GM10266 (cell line): Measurements from ENCODE around the gene CERS4.

Experiments used
- DNase-seq: peaks from one replicate; pipeline ENCODE4 v3.0.0; 2012; ENCODE audit errors: extremely low spot score
- TF ChIP-seq, protein P1 (sequence below): IDR thresholded peaks from 2 replicates; pipeline ENCODE4 v1.5.1; 2012; ENCODE audit warnings: mild to moderate bottlenecking, low read depth; ENCODE audit not compliant: control insufficient read depth, insufficient read depth; ENCODE audit errors: missing control alignments

The CERS4 gene

DNA sequence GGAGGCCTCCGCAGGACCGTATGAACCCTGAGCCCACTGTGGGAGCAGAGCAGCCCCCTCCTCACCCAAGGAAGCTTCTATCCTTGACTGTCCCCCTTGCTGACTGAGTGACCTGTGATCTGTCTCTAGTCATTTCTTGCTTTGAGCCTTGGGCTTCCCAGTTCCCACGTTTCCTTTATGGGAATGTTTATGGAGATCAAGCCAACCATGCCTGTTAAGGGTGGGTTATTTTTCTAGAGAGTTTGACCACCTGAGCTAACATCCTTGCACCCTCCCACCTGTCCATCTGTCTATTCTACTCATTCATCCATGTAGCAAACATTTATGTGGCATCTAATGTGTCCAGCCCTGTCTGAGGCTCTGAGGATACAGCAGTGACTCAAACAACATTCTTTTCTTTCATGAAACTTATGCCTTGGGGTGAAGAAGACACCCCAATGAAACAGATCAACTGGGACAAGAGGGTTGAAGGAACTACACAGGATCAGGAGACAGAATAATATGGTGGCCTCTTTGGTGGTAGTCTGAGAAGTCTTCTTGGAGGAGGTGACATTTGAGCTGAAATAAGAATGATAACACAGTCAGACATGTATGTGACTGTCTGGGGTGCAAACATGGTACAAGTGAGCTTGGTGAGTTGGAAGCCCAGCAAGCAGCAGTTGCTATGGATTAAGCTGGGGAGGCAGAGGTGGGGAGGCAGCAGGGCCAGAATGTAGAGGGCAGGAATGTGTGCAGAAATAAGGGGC lies 30.5 kb downstream of the CERS4 start:
- no peak for DNase-seq
- TF ChIP-seq, protein P1, sequence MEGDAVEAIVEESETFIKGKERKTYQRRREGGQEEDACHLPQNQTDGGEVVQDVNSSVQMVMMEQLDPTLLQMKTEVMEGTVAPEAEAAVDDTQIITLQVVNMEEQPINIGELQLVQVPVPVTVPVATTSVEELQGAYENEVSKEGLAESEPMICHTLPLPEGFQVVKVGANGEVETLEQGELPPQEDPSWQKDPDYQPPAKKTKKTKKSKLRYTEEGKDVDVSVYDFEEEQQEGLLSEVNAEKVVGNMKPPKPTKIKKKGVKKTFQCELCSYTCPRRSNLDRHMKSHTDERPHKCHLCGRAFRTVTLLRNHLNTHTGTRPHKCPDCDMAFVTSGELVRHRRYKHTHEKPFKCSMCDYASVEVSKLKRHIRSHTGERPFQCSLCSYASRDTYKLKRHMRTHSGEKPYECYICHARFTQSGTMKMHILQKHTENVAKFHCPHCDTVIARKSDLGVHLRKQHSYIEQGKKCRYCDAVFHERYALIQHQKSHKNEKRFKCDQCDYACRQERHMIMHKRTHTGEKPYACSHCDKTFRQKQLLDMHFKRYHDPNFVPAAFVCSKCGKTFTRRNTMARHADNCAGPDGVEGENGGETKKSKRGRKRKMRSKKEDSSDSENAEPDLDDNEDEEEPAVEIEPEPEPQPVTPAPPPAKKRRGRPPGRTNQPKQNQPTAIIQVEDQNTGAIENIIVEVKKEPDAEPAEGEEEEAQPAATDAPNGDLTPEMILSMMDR: no peak

DNA sequence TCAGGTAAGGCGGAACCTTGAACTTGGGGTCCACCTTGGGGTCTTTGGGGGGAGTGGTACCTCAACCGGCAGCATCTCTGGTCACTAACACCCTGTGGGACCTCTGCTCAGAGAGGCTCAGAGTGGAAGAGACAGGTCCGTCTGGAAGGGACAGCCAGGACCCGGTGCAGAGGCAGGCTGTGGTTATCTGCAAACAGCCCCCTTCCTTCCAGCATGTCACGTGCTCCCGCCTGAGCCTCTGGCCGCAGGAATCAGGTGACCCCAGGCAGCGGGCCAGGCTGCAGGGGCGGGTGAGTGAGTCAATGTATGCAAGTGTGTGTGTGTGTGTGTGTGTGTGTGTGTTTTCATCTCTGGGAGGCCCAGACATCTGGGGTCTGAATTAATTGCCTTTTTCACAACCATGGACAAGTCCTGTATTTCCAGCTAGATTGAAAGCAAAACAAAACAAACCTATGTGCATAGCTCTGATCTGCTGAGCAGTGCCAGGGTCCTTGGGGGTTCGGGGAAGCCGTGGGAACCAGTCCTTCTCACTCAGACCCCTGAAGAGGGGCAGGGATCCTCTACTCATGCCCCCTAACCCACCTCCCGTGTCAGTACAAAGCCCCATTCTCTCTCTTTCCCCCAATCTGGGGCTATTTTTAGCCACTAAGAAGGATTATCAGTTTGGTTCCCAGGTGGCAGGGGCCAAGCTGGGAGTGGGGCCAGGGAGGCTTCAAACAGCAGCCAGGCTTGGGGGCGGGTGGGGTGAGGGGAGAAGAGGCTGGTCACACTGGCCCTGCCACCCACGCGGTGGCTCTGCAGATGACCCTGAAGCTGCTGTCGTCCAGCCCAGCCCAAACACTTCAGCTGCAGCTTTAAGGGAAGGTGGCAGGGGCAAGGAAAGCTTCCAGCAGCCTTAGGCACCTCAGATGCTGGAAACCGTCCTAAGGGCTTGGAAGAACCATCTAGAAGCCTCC lies 31.4 kb downstream of the CERS4 start:
- TF ChIP-seq, protein P1: no peak
- peak; percentile 88 for DNase-seq

DNA sequence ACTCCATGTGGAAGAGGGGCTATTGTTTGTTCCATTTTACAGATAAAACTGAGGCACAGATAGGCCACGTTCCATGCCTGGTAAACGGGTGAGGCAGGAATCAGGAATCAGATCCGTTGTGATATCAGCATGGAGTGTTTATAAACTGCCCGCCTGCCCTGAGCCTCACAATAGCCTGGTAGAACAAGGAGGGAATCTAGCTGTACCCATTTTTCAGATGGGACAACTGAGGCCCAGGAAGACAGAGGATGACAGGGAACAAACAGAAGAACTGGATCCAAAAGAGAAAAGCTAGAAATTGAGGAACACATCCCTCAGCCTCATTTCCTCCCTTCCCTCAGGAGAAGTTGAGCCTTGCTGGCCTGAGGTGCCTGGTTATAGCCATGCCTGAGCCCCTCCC lies 32.5 kb downstream of the CERS4 start:
- TF ChIP-seq, protein P1: no peak
- DNase-seq: no peak

DNA sequence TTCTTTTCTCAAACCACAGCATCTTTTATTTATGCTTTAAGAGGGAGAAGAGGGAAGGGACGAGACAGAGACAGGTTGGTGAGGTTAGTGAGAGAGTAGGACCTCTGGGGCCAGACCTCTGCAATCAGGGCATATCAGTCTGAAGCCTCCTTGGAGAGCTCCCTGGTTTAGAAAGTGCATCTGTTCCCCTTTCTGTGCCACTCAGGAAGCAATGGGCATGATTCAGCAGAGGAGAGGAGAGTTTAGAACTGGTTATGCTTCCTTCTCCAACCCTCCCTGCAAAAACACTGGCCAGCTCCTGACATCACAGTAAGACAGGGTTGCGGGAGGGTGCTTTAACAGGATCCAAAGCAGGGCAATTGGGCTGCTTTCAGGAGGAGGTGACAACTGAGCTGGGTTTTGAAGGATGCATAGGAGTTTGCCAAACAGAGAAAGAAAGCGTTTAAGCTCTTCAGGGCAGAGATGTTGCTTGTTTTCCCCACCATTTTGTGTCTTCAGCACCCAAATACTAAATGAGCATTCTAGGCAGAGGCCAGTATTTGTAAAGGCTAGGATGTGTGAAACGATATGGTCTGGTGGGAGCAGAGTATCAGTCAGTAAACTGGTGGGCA lies 33.1 kb downstream of the CERS4 start:
- no peak for DNase-seq
- TF ChIP-seq, protein P1: no peak

DNA sequence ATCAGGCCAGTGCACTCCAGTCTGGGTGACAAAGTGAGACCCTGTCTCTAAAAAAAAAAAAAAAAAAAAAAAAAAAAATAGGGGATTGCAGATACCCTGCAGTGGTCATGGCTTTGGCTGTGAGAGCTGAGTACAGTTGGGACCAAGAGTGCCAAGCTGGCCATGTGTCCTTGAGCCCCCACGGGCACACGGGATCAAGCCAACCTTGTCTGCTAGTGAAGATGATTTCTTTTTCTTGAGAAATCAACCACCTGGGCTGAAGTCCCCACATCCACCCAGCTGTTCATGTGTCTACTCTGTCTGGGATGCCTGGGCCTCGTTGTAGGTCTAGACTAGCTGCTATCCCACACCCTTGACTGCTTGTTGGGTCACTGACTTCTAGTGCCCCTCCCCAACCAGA lies 34.0 kb downstream of the CERS4 start:
- TF ChIP-seq, protein P1: no peak
- DNase-seq: no peak

DNA sequence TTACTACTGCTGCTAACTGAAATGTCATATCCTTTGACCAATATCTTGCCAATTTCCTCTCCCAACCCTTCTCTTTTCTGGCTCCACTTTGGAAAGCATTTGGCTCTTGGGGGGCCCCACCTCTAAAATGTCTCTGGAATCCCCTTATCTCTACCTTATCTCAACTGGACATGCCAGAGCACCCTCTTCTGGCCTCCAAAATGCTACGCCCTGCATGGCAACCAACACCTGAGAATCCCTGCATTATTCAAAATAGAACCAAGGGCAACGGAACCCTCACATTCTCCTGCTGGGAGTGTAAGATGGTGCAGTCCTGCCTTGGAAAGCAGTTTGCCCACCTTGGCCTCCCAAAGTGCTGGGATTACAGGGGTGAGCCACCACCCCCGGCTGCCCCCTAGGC lies 35.3 kb downstream of the CERS4 start:
- TF ChIP-seq, protein P1: peak; percentile 18

More for the DNA sequence above, 35.3 kb downstream of the CERS4 start:
- DNase-seq: no peak
